Thyroid gland (tissue), 4 donors: ENCODE data around the gene SCD5. TPM values are rescaled to one million over a fixed set of nuclear protein-coding genes. Genes with fewer than 3 reads are reported as not detected.

Source experiments
- DNase-seq, 2 donors: peaks; one replicate each; pipeline ENCODE4 v3.0.0-alpha.2; 2019
- H3K27ac ChIP-seq, 3 donors: fragments of 200-600 bp; sonication (generic); 1 replicate in 2 of 3; 2 replicates in 1 of 3; pipeline ENCODE4 v1.5.1; 2016 to 2019; ENCODE audit warnings: mild to moderate bottlenecking in 1 of 3, moderate library complexity in 1 of 3
- H3K27me3 ChIP-seq: fragments of 200-600 bp; sonication (generic); one replicate; pipeline ENCODE4 v1.5.1; 2019
- H3K36me3 ChIP-seq, 2 donors: fragments of 200-600 bp; sonication (generic); one replicate each; pipeline ENCODE4 v1.5.1; 2016 to 2019
- H3K4me1 ChIP-seq, 2 donors: fragments of 200-600 bp; sonication (generic); one replicate each; pipeline ENCODE4 v1.5.1; 2017 to 2019
- H3K4me3 ChIP-seq, 3 donors: fragments of 200-600 bp; sonication (generic); replicated peaks in 1 of 3; 1 replicate in 2 of 3; 2 replicates in 1 of 3; pipeline ENCODE4 v1.5.1; 2016; ENCODE audit warnings: mild to moderate bottlenecking in 1 of 3
- H3K9me3 ChIP-seq: fragments of 200-600 bp; sonication (generic); one replicate; pipeline ENCODE4 v1.5.1; 2017
- POLR2A ChIP-seq, 2 donors: fragments of 450-650 bp; IDR thresholded peaks; one replicate each; pipeline ENCODE4 v1.6.1; 2017; ENCODE audit warnings: antibody characterized with exemption in 2 of 2, mild to moderate bottlenecking in 2 of 2, moderate library complexity in 1 of 2
- WGBS, 2 donors: methylation state at CpG; one replicate each; pipeline ENCODE4 v1.1.5; 2017; 5-methylcytosine and 5-hydroxymethylcytosine counted together
- intact Hi-C: fragments of 100-400 bp; cut with DNase I; formaldehyde crosslinking; loops from one replicate; pipeline ENCODE4 v1.15.1; 2023
- total RNA-seq, 4 donors: library from RNA; depleted of rRNA; stranded (reverse); fragments of >200 nt; gene quantifications; one replicate each; pipeline ENCODE4 v1.2.3, GENCODE V29; 2016
- TF ChIP-seq, protein P1 (sequence below), 6 experiments: fragments of 200-600 bp in 3 of 6; fragments of 450-650 bp in 3 of 6; sonication (generic) in 3 of 6; IDR thresholded peaks; one replicate each; pipeline ENCODE4 v1.5.1; 2016 to 2019; ENCODE audit warnings: antibody characterized with exemption in 6 of 6, mild to moderate bottlenecking in 2 of 6, inconsistent platforms in 1 of 6, moderate library complexity in 1 of 6

The SCD5 gene
- total RNA-seq, 4 donors from 2014 or later = 47.0 to 96.4 (median 54.8) TPM

DNA sequence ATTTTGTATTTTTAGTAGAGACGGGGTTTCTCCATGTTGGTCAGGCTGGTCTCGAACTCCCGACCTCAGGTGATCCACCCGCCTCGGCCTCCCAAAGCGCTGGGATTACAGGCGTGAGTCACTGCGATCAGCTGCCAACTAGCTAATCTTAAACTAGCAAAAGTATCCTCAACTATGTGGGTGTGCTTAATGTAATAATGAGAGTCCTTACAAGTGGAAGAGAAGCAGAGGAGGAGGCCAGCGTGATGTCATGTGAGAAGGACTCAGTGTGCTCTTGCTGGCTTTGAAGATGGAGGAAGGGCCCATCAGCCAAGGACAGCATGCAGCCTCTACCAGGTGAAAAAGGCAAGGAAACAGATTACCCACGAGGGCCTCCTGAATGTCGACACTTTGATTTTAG, 19.6 kb downstream of the SCD5 start:
- H3K27ac ChIP-seq = peak overlapping the region in 1 of 3 donors; percentile 85
- DNase-seq = no peak
- H3K36me3 ChIP-seq = no peaks in the 10 kb centered on the region
- H3K9me3 ChIP-seq = no peaks in the 10 kb centered on the region
- H3K4me3 ChIP-seq = no peak overlapping the region
- 84 to 88% methylated on average over 11 of the region's 11 CpGs for WGBS, 2 donors
- H3K4me1 ChIP-seq = peaks cover 23 to 54% of the 10 kb centered on the region in 2 donors
- H3K27me3 ChIP-seq = no peaks in the 10 kb centered on the region
- TF ChIP-seq, protein P1, sequence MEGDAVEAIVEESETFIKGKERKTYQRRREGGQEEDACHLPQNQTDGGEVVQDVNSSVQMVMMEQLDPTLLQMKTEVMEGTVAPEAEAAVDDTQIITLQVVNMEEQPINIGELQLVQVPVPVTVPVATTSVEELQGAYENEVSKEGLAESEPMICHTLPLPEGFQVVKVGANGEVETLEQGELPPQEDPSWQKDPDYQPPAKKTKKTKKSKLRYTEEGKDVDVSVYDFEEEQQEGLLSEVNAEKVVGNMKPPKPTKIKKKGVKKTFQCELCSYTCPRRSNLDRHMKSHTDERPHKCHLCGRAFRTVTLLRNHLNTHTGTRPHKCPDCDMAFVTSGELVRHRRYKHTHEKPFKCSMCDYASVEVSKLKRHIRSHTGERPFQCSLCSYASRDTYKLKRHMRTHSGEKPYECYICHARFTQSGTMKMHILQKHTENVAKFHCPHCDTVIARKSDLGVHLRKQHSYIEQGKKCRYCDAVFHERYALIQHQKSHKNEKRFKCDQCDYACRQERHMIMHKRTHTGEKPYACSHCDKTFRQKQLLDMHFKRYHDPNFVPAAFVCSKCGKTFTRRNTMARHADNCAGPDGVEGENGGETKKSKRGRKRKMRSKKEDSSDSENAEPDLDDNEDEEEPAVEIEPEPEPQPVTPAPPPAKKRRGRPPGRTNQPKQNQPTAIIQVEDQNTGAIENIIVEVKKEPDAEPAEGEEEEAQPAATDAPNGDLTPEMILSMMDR (IDR thresholded peaks at IDR 0.05) = no peak
- TF ChIP-seq POLR2A (IDR thresholded peaks at IDR 0.05) = no peak
- intact Hi-C loops = no loop called here

DNA sequence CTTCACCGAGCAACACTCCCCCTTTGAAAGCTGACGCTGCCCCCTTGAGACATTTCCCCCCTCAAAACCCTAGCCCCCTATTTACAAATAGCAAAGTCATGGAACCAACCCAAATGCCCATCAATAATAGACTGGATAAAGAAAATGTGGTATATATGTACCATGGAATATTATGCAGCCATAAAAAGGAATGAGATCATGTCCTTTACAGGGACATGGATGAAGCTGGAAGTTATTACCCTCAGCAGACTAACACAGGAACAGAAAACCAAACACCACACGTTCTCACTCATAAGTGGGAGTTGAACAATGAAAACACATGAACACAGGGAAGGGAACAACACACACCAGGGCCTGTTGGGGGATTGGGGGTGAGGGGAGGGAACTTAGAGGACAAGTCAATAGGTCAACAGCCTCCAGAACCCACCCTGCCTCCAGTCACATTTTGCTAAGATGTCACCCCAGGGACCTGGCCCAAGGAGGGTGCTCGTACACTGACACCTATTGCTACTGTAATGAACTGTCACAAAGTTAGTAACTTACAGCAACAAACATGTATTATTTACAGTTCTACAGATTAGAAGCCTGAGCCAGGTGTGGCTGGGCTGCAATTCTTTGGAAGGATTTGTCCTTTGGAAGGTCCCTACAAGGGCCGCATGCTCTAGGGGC, 20.6 kb downstream of the SCD5 start:
- H3K36me3 ChIP-seq = no peaks in the 10 kb centered on the region
- peak overlapping the region in 2 of 3 donors; percentile 39 to 53 for H3K27ac ChIP-seq
- TF ChIP-seq, protein P1 (IDR thresholded peaks at IDR 0.05) = no peak
- no peak for TF ChIP-seq POLR2A (IDR thresholded peaks at IDR 0.05)
- no peak for DNase-seq
- H3K4me3 ChIP-seq = no peak overlapping the region
- no peaks in the 10 kb centered on the region for H3K27me3 ChIP-seq
- H3K4me1 ChIP-seq = peaks cover 23 to 52% of the 10 kb centered on the region in 2 donors
- intact Hi-C loops = no loop called here
- WGBS, 2 donors = 85 to 93% methylated on average over 4 to 5 of the region's 5 CpGs
- H3K9me3 ChIP-seq = no peaks in the 10 kb centered on the region

DNA sequence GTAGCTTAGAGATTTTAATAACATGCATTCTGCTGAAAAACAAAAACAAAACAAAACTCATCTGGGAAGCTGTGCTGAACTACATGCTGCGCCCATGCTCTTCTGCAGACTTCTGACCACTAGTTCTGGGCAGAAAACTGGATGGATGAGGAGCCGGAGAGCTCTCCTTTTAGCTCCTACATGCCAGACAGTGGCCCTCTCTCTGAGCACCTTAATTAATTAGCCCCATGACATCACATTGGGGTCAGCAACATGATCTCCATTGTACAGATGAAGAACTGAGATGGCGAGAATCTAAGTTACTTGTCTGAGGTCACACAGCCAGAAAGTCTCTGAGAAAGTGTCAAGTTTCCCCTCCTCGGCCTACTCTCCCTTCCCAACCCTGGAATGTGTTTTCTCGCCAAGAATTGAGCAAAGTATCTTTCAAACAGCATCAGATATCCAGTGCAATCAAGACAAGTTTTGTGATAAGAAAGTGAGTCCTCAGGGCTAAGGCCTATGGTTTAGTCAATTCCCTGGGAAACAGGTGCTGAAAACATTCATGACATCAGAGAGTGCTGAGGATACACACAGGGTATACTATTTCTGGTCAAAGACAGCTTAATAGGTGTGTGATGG, 21.6 kb downstream of the SCD5 start:
- WGBS, 2 donors = 60 to 62% methylated on average over 5 of the region's 5 CpGs
- TF ChIP-seq, protein P1 (IDR thresholded peaks at IDR 0.05) = no peak
- TF ChIP-seq POLR2A (IDR thresholded peaks at IDR 0.05) = no peak
- Histone ChIP-seq H3K4me1 (peaks cover 23 to 43% of the 10 kb centered on the region in 2 donors), H3K27ac (peak overlapping the region; percentile 4 to 53 (median 39)), H3K27me3 (no peaks in the 10 kb centered on the region), H3K4me3 (no peak overlapping the region), H3K9me3 (no peaks in the 10 kb centered on the region), H3K36me3 (no peaks in the 10 kb centered on the region)
- DNase-seq = no peak
- intact Hi-C loops = no loop called here

DNA sequence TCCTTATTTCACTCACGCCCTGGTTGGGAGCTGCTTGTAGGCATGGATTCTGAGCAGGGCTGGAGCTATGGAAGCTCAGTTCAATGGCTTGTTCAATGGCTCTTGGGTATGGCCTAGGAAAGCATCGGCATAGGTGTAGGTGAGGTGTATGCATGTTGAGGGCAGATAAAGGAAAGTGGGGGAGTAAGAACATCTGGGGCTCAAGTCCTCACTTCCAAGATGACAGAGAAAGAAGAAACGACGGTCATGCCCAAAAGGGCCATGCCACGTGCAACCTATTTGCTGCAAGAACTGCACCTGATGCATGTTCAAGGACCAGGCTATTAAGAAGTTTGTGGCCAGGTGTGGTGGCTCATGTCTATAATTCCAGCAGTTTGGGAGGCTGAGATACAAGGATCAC, 23.4 kb downstream of the SCD5 start:
- no peaks in the 10 kb centered on the region for H3K9me3 ChIP-seq
- no peaks in the 10 kb centered on the region for H3K27me3 ChIP-seq
- no peak overlapping the region for H3K4me3 ChIP-seq
- WGBS, 2 donors = 75 to 91% methylated on average over 5 of the region's 5 CpGs
- intact Hi-C loops = no loop called here
- H3K27ac ChIP-seq = peak overlapping the region; percentile 44 to 62 (median 55)
- no peak for DNase-seq
- TF ChIP-seq, protein P1 (IDR thresholded peaks at IDR 0.05) = no peak
- no peak for TF ChIP-seq POLR2A (IDR thresholded peaks at IDR 0.05)
- H3K36me3 ChIP-seq = no peaks in the 10 kb centered on the region
- peaks cover 13 to 28% of the 10 kb centered on the region in 2 donors for H3K4me1 ChIP-seq

DNA sequence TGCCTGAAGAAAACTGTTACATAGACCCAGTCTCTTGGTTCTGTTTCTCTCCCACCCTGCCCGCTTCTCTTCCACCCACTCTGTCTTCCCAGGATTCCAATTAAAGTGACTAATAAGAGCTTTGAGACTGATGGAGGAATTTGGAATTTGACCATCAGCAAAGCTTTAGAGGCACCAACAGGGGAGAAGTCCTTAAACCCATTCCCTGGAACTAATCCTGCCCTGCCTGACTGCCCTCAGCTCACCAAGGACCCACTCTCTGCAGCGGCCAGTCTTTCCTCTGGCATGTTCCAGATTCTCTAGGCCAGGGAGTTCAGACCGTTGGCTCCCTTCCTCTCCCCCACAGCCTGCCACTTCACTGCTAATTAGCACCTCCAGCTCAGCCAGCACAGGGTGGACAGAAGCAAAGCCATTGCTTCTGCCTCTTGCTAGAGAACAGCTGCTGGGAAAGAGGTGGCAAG, 23.9 kb downstream of the SCD5 start:
- peak; percentile 71 to 72 for DNase-seq
- WGBS, 2 donors = 19 to 39% methylated on average over 3 of the region's 3 CpGs
- Histone ChIP-seq H3K36me3 (no peaks in the 10 kb centered on the region), H3K4me3 (no peak overlapping the region), H3K9me3 (no peaks in the 10 kb centered on the region), H3K27me3 (no peaks in the 10 kb centered on the region), H3K27ac (peak overlapping the region; percentile 44 to 62 (median 55)), H3K4me1 (peaks cover 11 to 24% of the 10 kb centered on the region in 2 donors)
- intact Hi-C loops = no loop called here
- TF ChIP-seq, protein P1 (IDR thresholded peaks at IDR 0.05) = no peak
- TF ChIP-seq POLR2A (IDR thresholded peaks at IDR 0.05) = no peak
